DMS79 treated with DMSO at 0.1 percent for 48 hours (cell line): ENCODE results near the gene POU3F3.

Source experiments
- DNase-seq: peaks from one replicate; lab custom pipeline; 2025; lab: John Stamatoyannopoulos, UW

The POU3F3 gene

GRCh38 chr2:104846786-104847585 is 6.9 kb upstream of the POU3F3 start:
- no peak for DNase-seq

GRCh38 chr2:104847586-104848160 is 6.2 kb upstream of the POU3F3 start:
- no peak for DNase-seq

GRCh38 chr2:104848526-104848925 is 5.4 kb upstream of the POU3F3 start:
- DNase-seq: no peak

- no peak for DNase-seq
Observed at GRCh38 chr2:104849101-104849500, 4.8 kb upstream of the POU3F3 start.

GRCh38 chr2:104849618-104850141 is 4.2 kb upstream of the POU3F3 start:
- DNase-seq: peak; percentile 51

- DNase-seq: no peak
Observed at GRCh38 chr2:104850361-104851290, 3.3 kb upstream of the POU3F3 start.

GRCh38 chr2:104851291-104852089 is 2.4 kb upstream of the POU3F3 start:
- no peak for DNase-seq

GRCh38 chr2:104852090-104852666 is 1.7 kb upstream of the POU3F3 start:
- DNase-seq: no peak

GRCh38 chr2:104854498-104855220 is 744 bp downstream of the POU3F3 start:
- peak; percentile 10 for DNase-seq

GRCh38 chr2:104855221-104856085 is 1.5 kb downstream of the POU3F3 start:
- no peak for DNase-seq

- no peak for DNase-seq
Observed at GRCh38 chr2:104856086-104856972, 2.4 kb downstream of the POU3F3 start.

- no peak for DNase-seq
Observed at GRCh38 chr2:104856973-104857261, 3.0 kb downstream of the POU3F3 start.

- DNase-seq: no peak
Observed at GRCh38 chr2:104857262-104858005, 3.5 kb downstream of the POU3F3 start.

GRCh38 chr2:104858006-104858978 is 4.4 kb downstream of the POU3F3 start:
- DNase-seq: no peak

- no peak for DNase-seq
Observed at GRCh38 chr2:104859291-104859765, 5.4 kb downstream of the POU3F3 start.

GRCh38 chr2:104859766-104860450 is 6.0 kb downstream of the POU3F3 start:
- no peak for DNase-seq
